ENCODE results near the gene MYRIP.

- TF ChIP-seq CTCF (IDR thresholded peaks at IDR 0.05) (no peak), POLR2A (IDR thresholded peaks at IDR 0.05) (no peak)
Measured at GRCh38 chr3:40181182-40181581, 371.8 kb downstream of the MYRIP start.

Data from uterus (tissue), 2 donors.